Panc1 (cell line): Measurements from ENCODE around the gene MTHFR. TPM values are rescaled to one million over a fixed set of nuclear protein-coding genes. Genes with fewer than 3 reads are reported as not detected.

ENCODE experiments used
- ATAC-seq: fragments of 200-7000 bp; cut with Tn5 transposase; 2 replicates; pipeline ENCODE4 v1.9.1; 2020; ENCODE audit warnings: mild to moderate bottlenecking, moderate library complexity
- BruUV-seq: library from RNA; stranded (reverse); fragments of 400-500 nt; replicated peaks from 2 replicates; lab custom pipeline; 2021; lab: Mats Ljungman, UMichigan
- CTCF ChIA-PET: fragments of 300-600 bp; sonication (Branson Sonifier 250); formaldehyde crosslinking; loops from one replicate; lab custom pipeline; 2022; ENCODE audit warnings: antibody characterized with exemption; lab: Charles Lee
- POLR2A ChIA-PET: fragments of 300-600 bp; sonication (Branson Sonifier 250); formaldehyde crosslinking; loops from one replicate; lab custom pipeline; 2022; ENCODE audit warnings: antibody characterized with exemption; lab: Charles Lee
- DNase-seq: peaks from one replicate; pipeline ENCODE4 v3.0.0-alpha.2; 2010; ENCODE audit warnings: low read depth, low spot score
- H3K27ac ChIP-seq: 2 replicates; pipeline ENCODE4 v1.5.1; 2011; ENCODE audit warnings: mild to moderate bottlenecking, low read length, inconsistent platforms
- H3K27me3 ChIP-seq: fragments of 200-500 bp; sonication (Bioruptor generic); 2 replicates; pipeline ENCODE4 v1.6.0; 2014; ENCODE audit warnings: low read length, inconsistent platforms; ENCODE audit not compliant: control insufficient read depth, insufficient read depth
- H3K36me3 ChIP-seq: fragments of 200-500 bp; sonication (Bioruptor generic); 2 replicates; pipeline ENCODE4 v1.5.1; 2014; ENCODE audit warnings: inconsistent platforms, mild to moderate bottlenecking, low read length, moderate library complexity; ENCODE audit not compliant: control insufficient read depth, insufficient read depth
- H3K4me1 ChIP-seq: 2 replicates; pipeline ENCODE4 v1.5.1; 2011; ENCODE audit warnings: inconsistent platforms, mild to moderate bottlenecking, low read length, moderate library complexity; ENCODE audit not compliant: control insufficient read depth, insufficient read depth
- H3K4me3 ChIP-seq, 2 experiments: 2 replicates each; pipeline ENCODE4 v1.5.1; 2011 to 2012; ENCODE audit warnings: low read depth in 2 of 2, low read length in 2 of 2, mild to moderate bottlenecking in 2 of 2, inconsistent platforms in 1 of 2, moderate library complexity in 1 of 2
- H3K9me3 ChIP-seq: fragments of 200-500 bp; sonication (Bioruptor generic); 2 replicates; pipeline ENCODE4 v1.5.1; 2014; ENCODE audit warnings: low read depth, mild to moderate bottlenecking, inconsistent platforms, low read length, moderate library complexity; ENCODE audit not compliant: control insufficient read depth, insufficient read depth
- CTCF ChIP-seq: fragments of 450-650 bp; IDR thresholded peaks from 2 replicates; pipeline ENCODE4 v1.5.1; 2017; ENCODE audit warnings: mild to moderate bottlenecking
- POLR2AphosphoS5 ChIP-seq: IDR thresholded peaks from 2 replicates; pipeline ENCODE4 v1.6.1; 2012; ENCODE audit warnings: mild to moderate bottlenecking, low read depth, low read length, moderate library complexity
- REST ChIP-seq, 2 experiments: IDR thresholded peaks; 2 replicates each; pipeline ENCODE4 v1.6.1; 2011 to 2012; ENCODE audit warnings: low read depth in 2 of 2, control low read depth in 1 of 2, low read length in 1 of 2, mild to moderate bottlenecking in 1 of 2, moderate library complexity in 1 of 2; ENCODE audit not compliant: insufficient read depth in 1 of 2
- SIN3A ChIP-seq: IDR thresholded peaks from 2 replicates; pipeline ENCODE4 v1.6.1; 2012; ENCODE audit warnings: low read depth, mild to moderate bottlenecking, low read length, moderate library complexity, borderline replicate concordance; ENCODE audit not compliant: insufficient read depth
- TCF7L2 ChIP-seq: IDR thresholded peaks from 2 replicates; pipeline ENCODE4 v1.6.1; 2011; ENCODE audit warnings: mild to moderate bottlenecking, low read depth, low read length, inconsistent platforms
- in situ Hi-C: cut with HindIII; loops from 2 replicates; pipeline ENCODE4 v1.10.0; 2016; ENCODE audit warnings: low sequenced_read_pairs, low pct_unique_long_range_greater_than_20kb
- intact Hi-C: fragments of 100-400 bp; cut with micrococcal nuclease; formaldehyde crosslinking; loops from one replicate; pipeline ENCODE4 v1.10.0; 2022; ENCODE audit not compliant: unreplicated experiment
- total RNA-seq: library from RNA; stranded (reverse); gene quantifications from one replicate; pipeline ENCODE4 v1.2.1, GENCODE V29; 2021; ENCODE audit not compliant: unreplicated experiment

MTHFR gene
- total RNA-seq, 1 experiment from 2014 or later = 37.4 TPM

DNA sequence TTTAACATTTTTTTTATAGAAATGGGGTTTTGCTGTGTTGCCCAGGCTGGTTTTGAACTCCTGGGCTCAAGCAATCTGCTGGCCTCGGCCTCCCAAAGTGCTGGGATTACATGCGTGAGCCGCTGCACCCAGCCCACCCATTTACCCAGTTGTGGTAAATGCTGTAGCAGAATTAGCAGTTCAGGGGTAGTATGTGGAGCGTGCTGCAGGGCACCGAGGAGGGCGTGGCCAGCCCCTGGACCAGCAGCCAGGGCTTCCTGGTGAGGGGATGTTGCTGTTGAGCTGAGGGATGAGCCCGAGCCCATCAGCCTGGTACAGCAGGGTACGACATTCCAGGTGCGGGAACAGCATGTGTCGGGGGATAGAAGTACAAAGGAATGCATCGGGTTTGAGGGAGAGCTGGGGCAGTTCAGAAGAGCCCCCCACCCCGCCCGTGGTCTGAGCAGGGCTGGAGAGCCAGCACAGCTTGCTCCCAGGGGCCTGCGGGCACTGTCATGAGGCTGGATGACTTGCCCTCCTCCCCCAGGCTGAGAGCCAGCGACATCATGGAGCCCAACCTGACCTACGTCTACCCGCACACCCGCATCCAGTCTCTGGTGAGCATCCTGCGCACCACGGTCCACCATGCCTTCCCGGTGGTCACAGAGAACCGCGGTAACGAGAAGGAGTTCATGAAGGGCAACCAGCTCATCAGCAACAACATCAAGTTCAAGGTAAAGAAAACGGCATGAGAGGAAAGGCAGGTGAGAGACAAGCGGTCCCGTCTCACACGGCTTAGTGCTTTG lies 29.9 kb upstream of the MTHFR start:
- no peak overlapping the region for H3K27ac ChIP-seq
- no peaks in the 10 kb centered on the region for H3K27me3 ChIP-seq
- no peaks in the 10 kb centered on the region for H3K4me1 ChIP-seq
- DNase-seq = no peak
- H3K36me3 ChIP-seq = peaks cover 7% of the 10 kb centered on the region
- TF ChIP-seq POLR2AphosphoS5 = no peak
- no peak for TF ChIP-seq CTCF
- TF ChIP-seq REST (IDR thresholded peaks at IDR 0.05; ENCODE audit: insufficient read depth in 1 of 2, low read depth in 2 of 2, low read length in 1 of 2) = no peak
- TF ChIP-seq TCF7L2 = no peak
- no peak for TF ChIP-seq SIN3A
- in situ Hi-C loops (no loop called here), intact Hi-C loops (no loop called here)
- BruUV-seq = no TSS peak
- H3K9me3 ChIP-seq = no peaks in the 10 kb centered on the region
- ChIA-PET POLR2A (interaction anchor here (1.2 kb wide), 1 partner anchor 69 kb away, joined by 4 read pairs; no protein-coding TSS in a partner anchor), CTCF (no interaction called here)
- H3K4me3 ChIP-seq = no peak overlapping the region
- no peak for ATAC-seq

DNA sequence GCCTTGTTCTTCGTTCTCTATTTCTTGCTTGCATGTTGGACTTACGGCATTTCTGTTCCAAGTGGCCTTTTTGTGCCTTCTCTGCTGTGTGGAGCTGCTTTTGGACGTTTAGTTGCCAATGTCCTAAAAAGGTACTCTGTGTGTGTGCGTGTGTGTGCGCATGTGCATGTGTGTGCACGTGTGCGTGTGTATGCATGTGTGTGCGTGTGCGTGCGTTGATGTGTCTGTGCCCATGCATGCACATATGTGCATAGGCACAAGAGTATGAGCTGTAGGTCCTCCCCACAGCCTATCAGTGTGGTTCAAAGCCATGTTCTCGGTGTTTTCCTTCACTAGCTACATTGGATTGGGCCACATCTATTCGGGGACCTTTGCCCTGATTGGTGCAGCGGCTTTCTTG lies 28.1 kb upstream of the MTHFR start:
- no peaks in the 10 kb centered on the region for H3K4me1 ChIP-seq
- in situ Hi-C loops = no loop called here
- ATAC-seq (no peak), DNase-seq (no peak)
- no peaks in the 10 kb centered on the region for H3K27me3 ChIP-seq
- no peak for TF ChIP-seq REST (IDR thresholded peaks at IDR 0.05; ENCODE audit: insufficient read depth in 1 of 2, low read depth in 2 of 2, low read length in 1 of 2)
- no peak for TF ChIP-seq SIN3A
- H3K27ac ChIP-seq = no peak overlapping the region
- no peaks in the 10 kb centered on the region for H3K9me3 ChIP-seq
- peaks cover 4% of the 10 kb centered on the region for H3K36me3 ChIP-seq
- intact Hi-C loops = no loop called here
- ChIA-PET POLR2A (interaction anchor here (0.6 kb wide), 2 partner anchors 44 to 74 kb away, joined by 3 read pairs; no protein-coding TSS in a partner anchor), CTCF (no interaction called here)
- BruUV-seq = no TSS peak
- H3K4me3 ChIP-seq = no peak overlapping the region
